ENCODE data around the gene ARFIP1. TPM values are rescaled to one million over a fixed set of nuclear protein-coding genes. Genes with fewer than 3 reads are reported as not detected.

ARFIP1 gene
- total RNA-seq, 1 donor from 2014 or later: 11.6 TPM

DNA sequence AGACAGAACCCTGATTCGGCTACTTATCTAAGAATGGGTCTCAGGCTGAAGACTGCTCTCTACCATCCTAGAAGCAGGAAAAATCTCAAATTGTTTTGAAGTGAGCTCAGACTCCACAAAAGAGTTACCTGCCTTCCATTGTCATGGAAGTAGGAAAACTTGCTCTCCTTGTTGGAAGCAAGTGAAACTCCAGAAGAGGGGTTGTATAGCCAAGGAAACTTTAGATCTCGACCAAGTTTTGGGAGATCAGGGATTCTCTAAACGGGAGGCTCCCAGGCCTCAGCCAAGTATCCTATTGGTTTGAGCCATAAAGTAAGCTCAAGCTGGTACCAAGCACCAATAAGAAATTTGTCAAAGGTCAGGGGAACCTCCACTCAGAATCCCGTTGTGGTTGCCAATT, 147.2 kb downstream of the ARFIP1 start:
- DNase-seq (ENCODE audit: low spot score in 2 of 2): no peak
- Histone ChIP-seq H3K4me1 (no peaks in the 10 kb centered on the region), H3K9me3 (no peaks in the 10 kb centered on the region), H3K27ac (no peak overlapping the region), H3K27me3 (no peaks in the 10 kb centered on the region), H3K4me3 (no peak overlapping the region), H3K36me3 (no peaks in the 10 kb centered on the region)
- TF ChIP-seq, protein P1, sequence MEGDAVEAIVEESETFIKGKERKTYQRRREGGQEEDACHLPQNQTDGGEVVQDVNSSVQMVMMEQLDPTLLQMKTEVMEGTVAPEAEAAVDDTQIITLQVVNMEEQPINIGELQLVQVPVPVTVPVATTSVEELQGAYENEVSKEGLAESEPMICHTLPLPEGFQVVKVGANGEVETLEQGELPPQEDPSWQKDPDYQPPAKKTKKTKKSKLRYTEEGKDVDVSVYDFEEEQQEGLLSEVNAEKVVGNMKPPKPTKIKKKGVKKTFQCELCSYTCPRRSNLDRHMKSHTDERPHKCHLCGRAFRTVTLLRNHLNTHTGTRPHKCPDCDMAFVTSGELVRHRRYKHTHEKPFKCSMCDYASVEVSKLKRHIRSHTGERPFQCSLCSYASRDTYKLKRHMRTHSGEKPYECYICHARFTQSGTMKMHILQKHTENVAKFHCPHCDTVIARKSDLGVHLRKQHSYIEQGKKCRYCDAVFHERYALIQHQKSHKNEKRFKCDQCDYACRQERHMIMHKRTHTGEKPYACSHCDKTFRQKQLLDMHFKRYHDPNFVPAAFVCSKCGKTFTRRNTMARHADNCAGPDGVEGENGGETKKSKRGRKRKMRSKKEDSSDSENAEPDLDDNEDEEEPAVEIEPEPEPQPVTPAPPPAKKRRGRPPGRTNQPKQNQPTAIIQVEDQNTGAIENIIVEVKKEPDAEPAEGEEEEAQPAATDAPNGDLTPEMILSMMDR (IDR thresholded peaks at IDR 0.05): no peak
- intact Hi-C loops (cut with DNase I): no loop called here

DNA sequence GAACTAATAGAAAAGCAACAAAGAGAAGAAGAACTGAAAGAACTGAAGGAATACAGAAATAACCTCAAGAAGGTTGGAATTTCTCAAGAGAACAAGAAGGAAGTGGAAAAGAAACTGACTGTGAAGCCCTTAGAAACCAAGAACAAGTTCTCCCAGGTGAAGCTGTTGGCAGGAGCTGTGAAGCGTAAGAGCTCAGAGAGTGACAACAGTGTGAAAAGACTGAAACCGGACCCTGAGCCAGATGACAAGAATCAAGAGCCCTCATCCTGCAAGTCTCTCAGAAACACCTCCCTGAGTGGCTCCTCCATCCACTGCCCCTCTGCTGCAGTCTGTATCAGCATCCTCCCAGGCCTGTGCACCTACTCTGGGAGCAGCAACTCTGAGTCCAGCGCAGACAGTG, 148.0 kb downstream of the ARFIP1 start:
- TF ChIP-seq, protein P1 (IDR thresholded peaks at IDR 0.05): no peak
- no peak overlapping the region for H3K4me3 ChIP-seq
- H3K27ac ChIP-seq: no peak overlapping the region
- H3K27me3 ChIP-seq: no peaks in the 10 kb centered on the region
- H3K36me3 ChIP-seq: no peaks in the 10 kb centered on the region
- DNase-seq (ENCODE audit: low spot score in 2 of 2): no peak
- H3K9me3 ChIP-seq: no peaks in the 10 kb centered on the region
- H3K4me1 ChIP-seq: no peaks in the 10 kb centered on the region
- intact Hi-C loops (cut with DNase I): no loop called here

DNA sequence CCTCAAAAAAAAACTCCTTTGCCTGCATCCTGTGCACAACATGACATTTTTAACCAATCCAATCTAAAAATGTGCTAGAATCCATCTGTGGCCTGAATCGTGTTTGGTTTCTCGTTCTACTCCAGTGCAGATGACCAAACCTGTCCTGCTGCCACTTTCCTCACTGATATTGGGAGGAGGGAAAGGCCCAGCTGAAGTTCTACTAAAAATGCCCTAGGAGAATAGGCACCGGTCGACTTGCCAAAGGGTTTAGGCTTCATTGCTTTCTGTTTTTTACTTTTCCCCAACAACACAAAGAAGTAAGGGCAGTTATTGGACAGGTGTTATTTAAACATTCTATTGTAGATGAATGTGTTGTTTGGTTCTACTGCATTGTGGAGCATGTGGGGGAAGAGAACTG, 148.5 kb downstream of the ARFIP1 start:
- Histone ChIP-seq H3K9me3 (no peaks in the 10 kb centered on the region), H3K27me3 (no peaks in the 10 kb centered on the region), H3K36me3 (no peaks in the 10 kb centered on the region), H3K4me3 (no peak overlapping the region), H3K27ac (no peak overlapping the region), H3K4me1 (no peaks in the 10 kb centered on the region)
- no peak for DNase-seq (ENCODE audit: low spot score in 2 of 2)
- TF ChIP-seq, protein P1 (IDR thresholded peaks at IDR 0.05): no peak
- intact Hi-C loops (cut with DNase I): no loop called here

DNA sequence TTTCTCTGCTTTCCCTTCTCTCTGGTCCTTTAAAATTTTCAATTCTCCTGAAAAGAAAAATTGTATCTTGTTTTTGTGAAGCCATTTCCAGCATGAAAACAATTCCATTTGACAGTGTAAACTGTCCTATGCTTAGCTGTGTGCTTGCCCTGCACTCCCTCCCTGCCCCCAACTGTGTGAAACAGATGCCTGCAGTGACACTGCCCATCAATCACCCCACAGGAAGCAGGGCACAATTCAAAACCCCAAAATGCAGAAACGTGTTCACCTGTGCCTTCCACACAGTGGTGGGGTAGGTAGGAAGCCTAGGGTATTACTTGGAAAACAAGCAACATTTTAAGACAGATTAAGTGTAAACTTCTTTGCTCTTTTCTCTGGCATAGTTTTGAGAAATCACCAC, 150.1 kb downstream of the ARFIP1 start:
- H3K27me3 ChIP-seq: no peaks in the 10 kb centered on the region
- TF ChIP-seq, protein P1 (IDR thresholded peaks at IDR 0.05): no peak
- no peaks in the 10 kb centered on the region for H3K36me3 ChIP-seq
- DNase-seq (ENCODE audit: low spot score in 2 of 2): no peak
- no peak overlapping the region for H3K27ac ChIP-seq
- H3K4me1 ChIP-seq: no peaks in the 10 kb centered on the region
- H3K4me3 ChIP-seq: no peak overlapping the region
- intact Hi-C loops (cut with DNase I): no loop called here
- no peaks in the 10 kb centered on the region for H3K9me3 ChIP-seq

DNA sequence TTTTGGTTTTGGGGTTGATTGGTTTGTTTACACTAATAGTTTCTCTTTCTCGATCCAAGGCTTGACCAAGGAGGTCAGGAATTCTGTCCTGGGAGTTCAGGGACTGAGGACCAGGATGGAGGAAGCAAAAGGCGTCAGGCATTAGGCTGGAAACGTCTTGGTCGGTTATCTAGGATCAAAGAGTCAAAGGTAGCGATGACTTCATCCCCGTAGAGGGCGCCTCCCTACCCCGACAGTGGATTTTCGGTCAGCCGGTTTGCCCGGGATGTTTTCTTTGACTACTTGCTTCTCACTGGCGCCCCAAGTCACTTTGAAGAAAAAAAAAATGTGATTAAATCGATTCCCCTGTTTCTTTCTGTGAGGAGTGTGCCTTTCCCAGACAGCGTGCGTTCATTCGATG, 155.4 kb downstream of the ARFIP1 start:
- TF ChIP-seq, protein P1 (IDR thresholded peaks at IDR 0.05): no peak

More for the DNA sequence above, 155.4 kb downstream of the ARFIP1 start:
- H3K9me3 ChIP-seq: no peaks in the 10 kb centered on the region
- DNase-seq (ENCODE audit: low spot score in 2 of 2): no peak
- intact Hi-C loops (cut with DNase I): no loop called here
- peaks cover 4% of the 10 kb centered on the region for H3K27me3 ChIP-seq
- no peak overlapping the region for H3K4me3 ChIP-seq
- no peaks in the 10 kb centered on the region for H3K36me3 ChIP-seq
- H3K27ac ChIP-seq: no peak overlapping the region
- peaks cover 11% of the 10 kb centered on the region in 2 donors for H3K4me1 ChIP-seq
